Trophoblast cell (in vitro differentiated cells and primary cell): ENCODE data around the gene FAM169A.

Experiments used
- DNase-seq, 2 donors: peaks; one replicate each; pipeline ENCODE4 v3.0.0-alpha.2; 2016
- H2AFZ ChIP-seq: 2 replicates; pipeline ENCODE4 v1.6.1; 2013; ENCODE audit warnings: low read length, moderate library complexity, mild to moderate bottlenecking; ENCODE audit not compliant: insufficient read depth, poor library complexity
- H2AK5ac ChIP-seq: 2 replicates; pipeline ENCODE4 v1.6.1; 2013; ENCODE audit warnings: mild to moderate bottlenecking, low read length
- H2BK120ac ChIP-seq: 2 replicates; pipeline ENCODE4 v1.6.1; 2013; ENCODE audit warnings: low read length, mild to moderate bottlenecking, moderate library complexity; ENCODE audit not compliant: insufficient read depth, poor library complexity
- H2BK12ac ChIP-seq: 2 replicates; pipeline ENCODE4 v1.6.1; 2013; ENCODE audit warnings: mild to moderate bottlenecking, low read length, moderate library complexity
- H2BK5ac ChIP-seq: 2 replicates; pipeline ENCODE4 v1.6.1; 2013; ENCODE audit warnings: low read length, low read depth, moderate library complexity, mild to moderate bottlenecking; ENCODE audit not compliant: poor library complexity
- H3K14ac ChIP-seq: 2 replicates; pipeline ENCODE4 v1.6.1; 2013; ENCODE audit warnings: mild to moderate bottlenecking, low read length
- H3K18ac ChIP-seq: 2 replicates; pipeline ENCODE4 v1.6.1; 2013; ENCODE audit warnings: mild to moderate bottlenecking, low read length
- H3K23ac ChIP-seq: 2 replicates; pipeline ENCODE4 v1.6.1; 2013; ENCODE audit warnings: low read length
- H3K27ac ChIP-seq: 2 replicates; pipeline ENCODE4 v1.5.1; 2013; ENCODE audit warnings: low read depth, mild to moderate bottlenecking, inconsistent platforms, low read length, moderate library complexity
- H3K27me3 ChIP-seq: 2 replicates; pipeline ENCODE4 v1.6.1; 2013; ENCODE audit warnings: inconsistent platforms, mild to moderate bottlenecking, low read length, moderate library complexity; ENCODE audit not compliant: insufficient read depth
- H3K36me3 ChIP-seq, 2 experiments: 1 replicate in 1 of 2; 2 replicates in 1 of 2; pipeline ENCODE4 v1.6.1; 2013; ENCODE audit warnings: low read length in 2 of 2, mild to moderate bottlenecking in 2 of 2, moderate library complexity in 1 of 2; ENCODE audit not compliant: insufficient read depth in 2 of 2, control insufficient read depth in 1 of 2
- H3K4ac ChIP-seq: 2 replicates; pipeline ENCODE4 v1.6.1; 2013; ENCODE audit warnings: low read depth, mild to moderate bottlenecking, low read length, moderate library complexity
- H3K4me1 ChIP-seq, 2 experiments: 1 replicate in 1 of 2; 2 replicates in 1 of 2; pipeline ENCODE4 v1.6.1; 2013; ENCODE audit warnings: low read length in 2 of 2, mild to moderate bottlenecking in 2 of 2, moderate library complexity in 1 of 2; ENCODE audit not compliant: insufficient read depth in 2 of 2, control insufficient read depth in 1 of 2
- H3K4me2 ChIP-seq: 2 replicates; pipeline ENCODE4 v1.6.1; 2013; ENCODE audit warnings: inconsistent platforms, mild to moderate bottlenecking, low read length, moderate library complexity
- H3K4me3 ChIP-seq: 2 replicates; pipeline ENCODE4 v1.5.1; 2013; ENCODE audit warnings: mild to moderate bottlenecking, low read depth, low read length, inconsistent platforms
- H3K79me1 ChIP-seq: one replicate; pipeline ENCODE4 v1.6.1; 2013; ENCODE audit warnings: low read length
- H3K79me2 ChIP-seq: 2 replicates; pipeline ENCODE4 v1.6.1; 2013; ENCODE audit warnings: low read length, mild to moderate bottlenecking; ENCODE audit not compliant: control insufficient read depth, insufficient read depth, poor library complexity
- H3K9ac ChIP-seq: 2 replicates; pipeline ENCODE4 v1.6.1; 2013; ENCODE audit warnings: mild to moderate bottlenecking, low read length
- H3K9me3 ChIP-seq: 2 replicates; pipeline ENCODE4 v1.6.1; 2013; ENCODE audit warnings: low read depth, mild to moderate bottlenecking, control low read depth, inconsistent platforms, low read length; ENCODE audit not compliant: insufficient read depth
- H4K12ac ChIP-seq: 2 replicates; pipeline ENCODE4 v1.6.1; 2013; ENCODE audit warnings: low read depth, mild to moderate bottlenecking, low read length, moderate library complexity
- H4K8ac ChIP-seq: 2 replicates; pipeline ENCODE4 v1.6.1; 2013; ENCODE audit warnings: low read depth, mild to moderate bottlenecking, low read length, moderate library complexity
- H4K91ac ChIP-seq: one replicate; pipeline ENCODE4 v1.6.1; 2013; ENCODE audit warnings: low read depth, mild to moderate bottlenecking, low read length, moderate library complexity
- WGBS: extraction: QIAGEN DNeasy Blood & Tissue Kit; methylation state at CpG from one replicate; pipeline ENCODE4 v1.1.7; 2013; ENCODE audit warnings: missing lambda C conversion rate; ENCODE audit not compliant: insufficient read length, insufficient coverage; ENCODE audit errors: extremely low coverage; 5-methylcytosine and 5-hydroxymethylcytosine counted together

The FAM169A gene

DNA sequence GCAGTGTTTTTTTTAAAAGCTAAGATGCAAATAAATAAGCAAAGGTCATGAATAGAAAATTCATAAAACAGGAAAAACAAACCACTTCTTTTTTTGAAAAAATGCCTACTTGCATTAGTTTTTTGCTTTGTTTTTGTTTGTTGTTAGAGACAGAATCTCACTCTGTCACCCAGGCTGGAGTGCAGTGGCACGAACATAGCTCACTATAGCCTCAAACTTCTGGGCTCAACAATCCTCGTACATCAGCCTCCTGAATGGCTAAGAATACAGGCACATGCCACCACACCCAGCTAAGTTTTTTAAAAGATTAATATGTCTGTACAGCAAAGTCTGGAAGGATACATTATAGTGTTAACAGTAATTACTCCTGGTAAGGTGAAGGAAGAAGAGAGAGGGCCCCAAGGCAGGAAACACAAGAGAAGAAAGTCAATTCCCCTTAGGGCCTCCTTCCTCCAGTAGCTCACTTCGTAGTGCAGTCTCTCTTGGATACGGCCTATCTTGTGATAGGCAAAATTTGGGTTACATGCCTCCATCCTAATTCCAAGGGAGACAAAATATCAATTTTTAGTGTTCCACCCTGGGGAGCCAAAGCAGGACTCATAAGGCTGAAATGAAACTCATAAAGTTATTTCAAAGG, 15.3 kb downstream of the FAM169A start:
- no peak overlapping the region for H4K8ac ChIP-seq
- H3K36me3 ChIP-seq: no peaks in the 10 kb centered on the region
- H3K4ac ChIP-seq: peak overlapping the region; percentile 49
- no peak overlapping the region for H3K4me3 ChIP-seq
- H3K4me1 ChIP-seq: peaks cover 2 to 6% of the 10 kb centered on the region in 2 experiments
- no peaks in the 10 kb centered on the region for H3K27me3 ChIP-seq
- WGBS: no CpG with 5 or more reads among the region's 4 CpGs
- H2BK12ac ChIP-seq: no peak overlapping the region
- no peak overlapping the region for H2BK120ac ChIP-seq
- no peak for DNase-seq
- H2BK5ac ChIP-seq: no peak overlapping the region
- no peak overlapping the region for H3K18ac ChIP-seq
- H4K91ac ChIP-seq: no peak overlapping the region
- peaks cover 8% of the 10 kb centered on the region for H3K79me2 ChIP-seq
- H3K4me2 ChIP-seq: no peak overlapping the region
- H2AFZ ChIP-seq: no peak overlapping the region
- H3K79me1 ChIP-seq: no peaks in the 10 kb centered on the region
- H3K9me3 ChIP-seq: no peaks in the 10 kb centered on the region
- H3K14ac ChIP-seq: no peak overlapping the region
- H2AK5ac ChIP-seq: no peak overlapping the region
- H4K12ac ChIP-seq: no peak overlapping the region
- no peak overlapping the region for H3K23ac ChIP-seq
- no peak overlapping the region for H3K27ac ChIP-seq
- H3K9ac ChIP-seq: no peak overlapping the region

DNA sequence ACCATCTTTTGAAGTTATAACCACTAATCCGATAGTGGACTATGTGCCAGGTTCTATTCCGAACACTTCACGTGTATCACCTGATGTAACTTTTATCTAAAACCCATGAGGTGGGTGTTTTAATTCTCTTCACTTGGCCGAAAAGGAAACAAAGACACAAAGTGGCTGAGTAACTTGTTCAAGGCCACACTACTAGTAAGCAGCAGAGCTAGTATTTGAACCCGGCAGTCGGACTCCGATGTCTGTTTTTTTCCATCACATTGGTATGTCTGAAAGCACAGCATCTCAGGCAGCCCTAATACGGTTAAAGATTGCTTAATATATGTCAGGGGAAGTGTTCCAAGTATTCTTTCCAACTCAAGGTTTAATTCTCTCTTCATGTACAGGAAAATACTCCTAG, 16.2 kb downstream of the FAM169A start:
- no CpG with 5 or more reads among the region's 8 CpGs for WGBS
- no peak overlapping the region for H2BK120ac ChIP-seq
- H3K36me3 ChIP-seq: no peaks in the 10 kb centered on the region
- H4K91ac ChIP-seq: no peak overlapping the region
- H2BK12ac ChIP-seq: no peak overlapping the region
- no peaks in the 10 kb centered on the region for H3K79me1 ChIP-seq
- no peak overlapping the region for H3K4ac ChIP-seq
- peaks cover 2 to 6% of the 10 kb centered on the region in 2 experiments for H3K4me1 ChIP-seq
- no peak overlapping the region for H3K9ac ChIP-seq
- H3K27me3 ChIP-seq: no peaks in the 10 kb centered on the region
- H3K79me2 ChIP-seq: peaks cover 5% of the 10 kb centered on the region
- H3K4me2 ChIP-seq: no peak overlapping the region
- H3K14ac ChIP-seq: no peak overlapping the region
- DNase-seq: no peak
- H2BK5ac ChIP-seq: no peak overlapping the region
- no peak overlapping the region for H4K12ac ChIP-seq
- no peak overlapping the region for H2AK5ac ChIP-seq
- no peak overlapping the region for H2AFZ ChIP-seq
- no peak overlapping the region for H3K27ac ChIP-seq
- H4K8ac ChIP-seq: no peak overlapping the region
- no peaks in the 10 kb centered on the region for H3K9me3 ChIP-seq
- H3K23ac ChIP-seq: no peak overlapping the region
- no peak overlapping the region for H3K4me3 ChIP-seq
- H3K18ac ChIP-seq: no peak overlapping the region

- Histone ChIP-seq H3K23ac (no peak overlapping the region), H3K36me3 (no peaks in the 10 kb centered on the region), H2BK12ac (no peak overlapping the region), H2AK5ac (no peak overlapping the region), H3K18ac (no peak overlapping the region), H2AFZ (no peak overlapping the region), H3K27ac (no peak overlapping the region), H4K12ac (no peak overlapping the region), H3K79me2 (peaks cover 4% of the 10 kb centered on the region), H2BK5ac (no peak overlapping the region), H3K4ac (no peak overlapping the region), H2BK120ac (no peak overlapping the region), H3K9me3 (no peaks in the 10 kb centered on the region), H3K4me1 (peaks cover 2 to 6% of the 10 kb centered on the region in 2 experiments), H3K9ac (no peak overlapping the region), H4K91ac (no peak overlapping the region), H3K79me1 (no peaks in the 10 kb centered on the region), H3K4me2 (no peak overlapping the region), H3K27me3 (no peaks in the 10 kb centered on the region), H3K14ac (no peak overlapping the region), H4K8ac (no peak overlapping the region), H3K4me3 (no peak overlapping the region)
- WGBS: no CpG with 5 or more reads among the region's 3 CpGs
- DNase-seq: no peak
Observed at GRCh38 chr5:74848553-74849025, 17.6 kb downstream of the FAM169A start.

DNA sequence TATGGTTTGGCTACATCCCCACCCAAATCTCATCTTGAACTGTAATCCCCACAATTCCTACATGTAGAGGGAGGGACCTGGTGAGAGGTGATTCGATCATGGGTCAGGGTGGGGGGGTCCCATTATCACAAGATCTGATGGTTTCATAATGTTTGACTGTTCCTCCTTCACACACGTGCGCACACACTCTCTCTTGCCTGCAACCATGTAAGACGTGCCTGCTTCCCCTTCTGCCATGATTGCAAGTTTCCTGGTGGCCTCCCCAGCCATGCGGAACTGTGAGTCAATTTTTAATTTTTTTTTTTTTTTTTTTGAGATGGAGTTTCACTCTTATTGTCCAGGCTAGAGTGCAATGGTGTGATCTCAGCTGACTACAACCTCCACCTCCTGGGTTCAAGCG, 27.0 kb downstream of the FAM169A start:
- peaks cover 15 to 19% of the 10 kb centered on the region in 2 experiments for H3K36me3 ChIP-seq
- no peak overlapping the region for H3K4me2 ChIP-seq

More for the DNA sequence above, 27.0 kb downstream of the FAM169A start:
- Histone ChIP-seq H3K4me3 (no peak overlapping the region), H3K23ac (no peak overlapping the region), H3K79me1 (no peaks in the 10 kb centered on the region), H3K79me2 (no peaks in the 10 kb centered on the region), H2BK5ac (no peak overlapping the region), H3K27ac (no peak overlapping the region), H3K4ac (no peak overlapping the region), H4K12ac (no peak overlapping the region), H2BK120ac (no peak overlapping the region), H3K27me3 (no peaks in the 10 kb centered on the region), H3K9ac (no peak overlapping the region), H2AK5ac (no peak overlapping the region), H4K8ac (no peak overlapping the region), H3K9me3 (no peaks in the 10 kb centered on the region), H2BK12ac (no peak overlapping the region), H4K91ac (no peak overlapping the region), H3K18ac (no peak overlapping the region), H3K4me1 (no peaks in the 10 kb centered on the region), H3K14ac (no peak overlapping the region), H2AFZ (no peak overlapping the region)
- DNase-seq: no peak
- no CpG with 5 or more reads among the region's 6 CpGs for WGBS
